NB4 (cell line): Measurements from ENCODE around the gene PPM1B.

Source experiments
- DNase-seq: peaks from one replicate; pipeline ENCODE4 v3.0.0; 2010; ENCODE audit warnings: low read depth
- H3K4me3 ChIP-seq: one replicate; pipeline ENCODE4 v1.5.1; 2011; ENCODE audit warnings: mild to moderate bottlenecking, low read depth, low read length, moderate library complexity
- MYC ChIP-seq: IDR thresholded peaks from 2 replicates; pipeline ENCODE4 v1.6.1; 2011; ENCODE audit warnings: low read depth, low read length
- POLR2A ChIP-seq: IDR thresholded peaks from 2 replicates; pipeline ENCODE4 v1.6.1; 2011; ENCODE audit warnings: mild to moderate bottlenecking; ENCODE audit not compliant: insufficient read length; ENCODE audit errors: extremely low read depth
- TF ChIP-seq, protein P1 (sequence below): IDR thresholded peaks from one replicate; pipeline ENCODE4 v1.5.1; 2012; ENCODE audit warnings: low read depth, low read length
- TF ChIP-seq, protein P2 (sequence below): IDR thresholded peaks from 2 replicates; pipeline ENCODE4 v1.6.1; 2011; ENCODE audit warnings: low read depth, low read length

The PPM1B gene

GRCh38 chr2:44168681-44169154 is at the start of gene PPM1B:
TSS of gene PPM1B (plus strand) at chr2:44168875. CDS start at chr2:44201200, 32,325 bp downstream.
- TF ChIP-seq, protein P1, sequence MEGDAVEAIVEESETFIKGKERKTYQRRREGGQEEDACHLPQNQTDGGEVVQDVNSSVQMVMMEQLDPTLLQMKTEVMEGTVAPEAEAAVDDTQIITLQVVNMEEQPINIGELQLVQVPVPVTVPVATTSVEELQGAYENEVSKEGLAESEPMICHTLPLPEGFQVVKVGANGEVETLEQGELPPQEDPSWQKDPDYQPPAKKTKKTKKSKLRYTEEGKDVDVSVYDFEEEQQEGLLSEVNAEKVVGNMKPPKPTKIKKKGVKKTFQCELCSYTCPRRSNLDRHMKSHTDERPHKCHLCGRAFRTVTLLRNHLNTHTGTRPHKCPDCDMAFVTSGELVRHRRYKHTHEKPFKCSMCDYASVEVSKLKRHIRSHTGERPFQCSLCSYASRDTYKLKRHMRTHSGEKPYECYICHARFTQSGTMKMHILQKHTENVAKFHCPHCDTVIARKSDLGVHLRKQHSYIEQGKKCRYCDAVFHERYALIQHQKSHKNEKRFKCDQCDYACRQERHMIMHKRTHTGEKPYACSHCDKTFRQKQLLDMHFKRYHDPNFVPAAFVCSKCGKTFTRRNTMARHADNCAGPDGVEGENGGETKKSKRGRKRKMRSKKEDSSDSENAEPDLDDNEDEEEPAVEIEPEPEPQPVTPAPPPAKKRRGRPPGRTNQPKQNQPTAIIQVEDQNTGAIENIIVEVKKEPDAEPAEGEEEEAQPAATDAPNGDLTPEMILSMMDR: no peak
- TF ChIP-seq, protein P2, sequence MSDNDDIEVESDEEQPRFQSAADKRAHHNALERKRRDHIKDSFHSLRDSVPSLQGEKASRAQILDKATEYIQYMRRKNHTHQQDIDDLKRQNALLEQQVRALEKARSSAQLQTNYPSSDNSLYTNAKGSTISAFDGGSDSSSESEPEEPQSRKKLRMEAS: no peak
- TF ChIP-seq MYC: peak; percentile 49; the same call in 1 of the 2 replicates
- peak; percentile 82 for TF ChIP-seq POLR2A
- no peak for DNase-seq
- H3K4me3 ChIP-seq: peak within 1 kb of the TSS; percentile 92

DNA sequence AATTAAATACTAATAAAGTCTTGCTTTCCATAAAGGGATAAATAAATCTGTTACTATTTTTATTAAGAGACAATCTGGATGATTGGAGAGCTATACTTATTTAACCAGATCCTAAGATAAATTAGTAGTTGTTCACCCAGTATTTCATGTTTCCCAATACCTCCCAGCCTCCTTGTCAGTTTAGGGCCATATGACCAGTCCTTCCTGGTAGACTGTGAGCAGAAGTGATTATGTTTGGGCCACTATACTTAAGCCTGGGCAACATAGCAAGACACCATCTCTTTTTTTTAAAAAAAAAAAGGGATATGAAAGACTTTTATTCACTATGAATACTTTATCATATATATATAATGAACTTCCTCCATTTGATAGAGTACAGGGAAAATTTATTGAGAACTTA is 48.8 kb upstream of the PPM1B start:
- peak; percentile 44 for DNase-seq
- no peak overlapping the region for H3K4me3 ChIP-seq
- TF ChIP-seq, protein P1: no peak
- TF ChIP-seq, protein P2: no peak
- TF ChIP-seq POLR2A (no peak), MYC (no peak)

DNA sequence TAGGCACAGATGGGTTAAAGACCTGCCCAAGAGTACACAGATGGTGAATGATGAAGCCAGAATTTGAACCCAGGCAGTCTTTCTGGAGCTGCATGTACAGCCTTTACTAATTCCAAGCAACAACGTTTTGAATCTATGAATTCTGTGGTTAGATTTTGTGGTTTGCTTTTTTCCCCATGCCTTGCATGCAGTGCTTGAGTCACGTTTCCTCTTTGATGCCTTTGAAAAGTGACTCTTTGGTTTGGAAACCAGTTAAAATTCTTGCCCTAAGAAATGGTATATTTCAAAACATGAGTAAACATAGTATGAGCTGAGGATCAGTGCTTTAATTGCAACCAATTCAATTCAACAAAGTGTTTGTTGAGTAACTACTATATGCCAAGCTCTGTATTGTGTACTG is 48.2 kb upstream of the PPM1B start:
- H3K4me3 ChIP-seq: no peak overlapping the region
- DNase-seq: peak; percentile 94
- TF ChIP-seq MYC (peak; percentile 71), POLR2A (no peak)
- TF ChIP-seq, protein P1: no peak
- TF ChIP-seq, protein P2: peak; percentile 69; the same call in 1 of the 2 replicates

DNA sequence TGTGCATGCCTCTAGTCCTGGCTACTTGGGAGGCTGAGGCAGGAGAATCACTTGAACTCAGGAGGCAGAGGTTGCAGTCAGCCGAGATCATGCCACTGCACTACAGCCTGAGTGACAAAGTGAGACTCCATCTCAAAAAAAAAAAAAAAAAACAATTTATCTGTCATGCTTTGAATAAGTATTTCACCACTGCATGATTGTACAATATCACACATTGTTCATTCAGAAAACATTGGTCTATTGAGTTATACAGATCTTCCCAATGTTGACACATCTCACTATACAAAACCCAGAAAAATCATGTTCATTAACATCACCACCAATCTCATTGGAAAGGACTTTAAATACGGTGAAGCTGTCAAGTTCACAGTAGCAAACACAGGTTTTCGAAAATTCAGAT is 46.8 kb upstream of the PPM1B start:
- TF ChIP-seq, protein P1: no peak
- TF ChIP-seq, protein P2: no peak
- TF ChIP-seq POLR2A: no peak
- TF ChIP-seq MYC: no peak
- no peak overlapping the region for H3K4me3 ChIP-seq
- no peak for DNase-seq

DNA sequence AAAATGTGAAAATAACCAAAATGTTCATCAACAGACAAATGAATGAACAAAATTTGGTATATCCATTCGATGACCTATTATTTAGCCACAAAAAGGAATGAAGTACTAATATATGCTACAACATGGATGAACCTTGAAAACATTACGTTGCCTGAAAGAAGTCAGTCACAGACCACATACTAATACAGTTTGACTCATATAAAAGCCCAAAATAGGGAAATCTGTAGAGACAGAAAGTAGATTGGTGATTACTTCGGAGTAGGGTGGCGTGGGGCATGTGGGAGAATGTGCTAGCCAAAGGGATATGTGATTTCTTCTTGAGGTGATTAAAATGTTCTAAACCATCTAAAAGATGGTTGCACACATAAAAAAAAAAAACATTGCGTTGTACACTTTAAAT is 44.2 kb upstream of the PPM1B start:
- no peak overlapping the region for H3K4me3 ChIP-seq
- no peak for DNase-seq
- TF ChIP-seq, protein P2: no peak
- TF ChIP-seq, protein P1: no peak
- TF ChIP-seq MYC: no peak
- TF ChIP-seq POLR2A: no peak
